Activated naive CD4-positive, alpha-beta T cell treated with anti-CD3 and anti-CD28 coated beads for 36 hours (primary cell): ENCODE measurements around the gene CFDP1. TPM values are rescaled to one million over a fixed set of nuclear protein-coding genes. Genes with fewer than 3 reads are reported as not detected.

Experiments used
- CTCF ChIA-PET: fragments of 350-600 bp; sonication (Branson Sonifier 250); formaldehyde crosslinking; loops from one replicate; lab custom pipeline; 2021; ENCODE audit warnings: antibody characterized with exemption; lab: Charles Lee
- DNase-seq: peaks from one replicate; pipeline ENCODE4 v3.0.0-alpha.2; 2020
- H3K27ac Mint-ChIP-seq: one replicate; pipeline ENCODE4 v1.8.0; 2021; ENCODE audit warnings: mild to moderate bottlenecking, mixed read lengths
- H3K27me3 Mint-ChIP-seq: one replicate; pipeline ENCODE4 v1.8.0; 2021; ENCODE audit warnings: low read depth, mixed read lengths
- H3K36me3 Mint-ChIP-seq: one replicate; pipeline ENCODE4 v1.8.0; 2021; ENCODE audit warnings: low read depth, mixed read lengths
- H3K4me1 Mint-ChIP-seq: one replicate; pipeline ENCODE4 v1.8.0; 2021; ENCODE audit warnings: low read depth, mixed read lengths
- H3K4me3 Mint-ChIP-seq: one replicate; pipeline ENCODE4 v1.8.0; 2021; ENCODE audit warnings: mild to moderate bottlenecking, moderate library complexity, mixed read lengths
- H3K9me3 Mint-ChIP-seq: one replicate; pipeline ENCODE4 v1.8.0; 2021; ENCODE audit warnings: mixed read lengths
- intact Hi-C: fragments of 100-400 bp; cut with micrococcal nuclease; formaldehyde crosslinking; loops from one replicate; pipeline ENCODE4 v1.15.1; 2023
- total RNA-seq, 2 experiments: library from RNA; stranded (reverse); gene quantifications; one replicate each; pipeline ENCODE4 v1.2.3, GENCODE V29; 2021

CFDP1 gene
- total RNA-seq, 2 experiments from 2014 or later, result 37.2 to 44.1 TPM

DNA sequence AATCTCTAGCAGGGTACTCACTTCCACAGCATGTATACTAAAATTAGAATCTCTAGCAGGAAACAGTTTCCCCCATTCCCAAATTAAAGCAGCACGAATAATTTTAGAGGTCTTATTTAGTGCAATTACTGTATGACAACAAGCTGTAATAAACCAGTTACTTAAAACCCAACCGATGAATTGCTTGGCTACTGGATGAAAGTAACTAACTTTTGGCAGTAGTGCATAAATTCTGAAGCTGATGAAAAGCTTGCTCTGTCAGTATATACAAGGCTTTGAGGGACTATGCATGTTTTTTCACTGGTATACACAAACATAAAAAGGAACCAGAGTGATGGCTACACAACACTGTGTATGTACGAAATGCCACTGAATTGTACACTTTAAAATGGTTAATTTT lies 89.4 kb downstream of the CFDP1 start:
- DNase-seq, result no peak
- Mint-ChIP-seq H3K4me3 (no peak overlapping the region), H3K27ac (no peak overlapping the region), H3K4me1 (no peaks in the 10 kb centered on the region), H3K9me3 (no peaks in the 10 kb centered on the region), H3K27me3 (no peaks in the 10 kb centered on the region), H3K36me3 (peaks cover 23% of the 10 kb centered on the region)
- CTCF ChIA-PET, result no interaction called here
- intact Hi-C loops, result no loop called here

- Mint-ChIP-seq H3K27me3 (no peaks in the 10 kb centered on the region), H3K27ac (no peak overlapping the region), H3K36me3 (peaks cover 20% of the 10 kb centered on the region), H3K4me3 (no peak overlapping the region), H3K4me1 (no peaks in the 10 kb centered on the region), H3K9me3 (no peaks in the 10 kb centered on the region)
- no peak for DNase-seq
- CTCF ChIA-PET, result interaction anchor here (0.5 to 0.6 kb wide), 2 partner anchors 20 to 1584 kb away, joined by 3 read pairs; no protein-coding TSS in a partner anchor
- intact Hi-C loops, result no loop called here
These were observed 90.0 kb downstream of the CFDP1 start for GRCh38 chr16:75343286-75343685.

DNA sequence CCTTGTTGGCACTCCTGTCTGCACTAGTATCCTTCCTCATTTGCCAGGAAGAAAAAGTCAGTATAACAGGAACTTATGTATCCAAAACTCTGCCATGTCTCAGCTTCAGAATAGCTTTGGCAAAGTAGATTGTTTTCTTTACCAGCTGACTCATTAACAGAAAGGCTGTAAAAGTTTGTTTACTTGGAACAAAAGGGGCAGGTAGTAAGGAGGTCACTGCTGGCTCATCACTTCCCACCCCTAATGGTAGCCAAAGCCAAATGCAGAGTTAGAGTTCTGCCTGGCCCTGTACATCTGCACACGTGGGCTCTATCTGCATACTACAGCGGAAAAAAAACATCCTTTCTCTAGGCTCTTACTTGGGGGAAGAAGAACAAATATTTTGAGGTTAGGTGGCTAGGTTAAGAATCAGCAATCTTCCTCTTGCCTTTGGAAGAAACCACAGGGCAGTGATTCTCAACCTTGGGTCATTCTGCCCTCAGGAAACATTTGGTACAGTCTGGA lies 90.9 kb downstream of the CFDP1 start:
- H3K27me3 Mint-ChIP-seq, result no peaks in the 10 kb centered on the region
- no peak overlapping the region for H3K27ac Mint-ChIP-seq
- CTCF ChIA-PET, result interaction anchor here (0.6 to 1.2 kb wide), 2 partner anchors 20 to 130 kb away, joined by 3 read pairs; no protein-coding TSS in a partner anchor
- DNase-seq, result no peak
- intact Hi-C loops, result no loop called here
- no peaks in the 10 kb centered on the region for H3K4me1 Mint-ChIP-seq
- peaks cover 19% of the 10 kb centered on the region for H3K36me3 Mint-ChIP-seq
- H3K9me3 Mint-ChIP-seq, result no peaks in the 10 kb centered on the region
- H3K4me3 Mint-ChIP-seq, result no peak overlapping the region

GRCh38 chr16:75341564-75342307 lies 91.6 kb downstream of the CFDP1 start:
- H3K4me3 Mint-ChIP-seq, result no peak overlapping the region
- H3K4me1 Mint-ChIP-seq, result no peaks in the 10 kb centered on the region
- peaks cover 23% of the 10 kb centered on the region for H3K36me3 Mint-ChIP-seq
- no peak overlapping the region for H3K27ac Mint-ChIP-seq
- H3K27me3 Mint-ChIP-seq, result no peaks in the 10 kb centered on the region
- no peak for DNase-seq
- CTCF ChIA-PET, result interaction anchor here (1.2 kb wide), 1 partner anchor 131 kb away, joined by 3 read pairs; no protein-coding TSS in a partner anchor
- intact Hi-C loops, result no loop called here
- H3K9me3 Mint-ChIP-seq, result no peaks in the 10 kb centered on the region

GRCh38 chr16:75340741-75341491 lies 92.4 kb downstream of the CFDP1 start:
- DNase-seq, result no peak
- intact Hi-C loops, result no loop called here
- Mint-ChIP-seq H3K9me3 (no peaks in the 10 kb centered on the region), H3K4me3 (no peak overlapping the region), H3K27me3 (no peaks in the 10 kb centered on the region), H3K27ac (no peak overlapping the region), H3K36me3 (peaks cover 18% of the 10 kb centered on the region), H3K4me1 (no peaks in the 10 kb centered on the region)
- CTCF ChIA-PET, result no interaction called here

DNA sequence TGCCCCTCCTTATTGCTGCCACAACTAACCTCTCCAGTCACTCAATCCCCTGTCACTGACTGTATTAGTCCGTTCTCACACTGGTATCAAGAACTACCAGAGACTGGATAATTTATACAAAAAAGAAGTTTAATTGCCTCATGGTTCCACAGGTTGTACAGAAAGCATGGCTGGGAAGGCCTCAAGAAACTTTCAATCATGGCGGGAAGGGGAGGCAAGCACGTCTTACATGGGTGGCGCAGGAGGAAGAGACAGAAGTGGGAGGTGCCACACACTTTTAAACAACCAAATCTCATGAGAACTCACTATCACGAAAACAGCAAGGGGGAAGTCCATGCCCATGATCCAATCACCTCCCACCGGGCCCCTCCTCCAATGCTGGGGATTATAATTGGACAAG lies 95.9 kb downstream of the CFDP1 start:
- intact Hi-C loops, result no loop called here
- CTCF ChIA-PET, result no interaction called here
- peaks cover 11% of the 10 kb centered on the region for H3K36me3 Mint-ChIP-seq
- no peaks in the 10 kb centered on the region for H3K9me3 Mint-ChIP-seq
- peaks cover 18% of the 10 kb centered on the region for H3K4me1 Mint-ChIP-seq
- no peak for DNase-seq
- no peak overlapping the region for H3K4me3 Mint-ChIP-seq
- no peak overlapping the region for H3K27ac Mint-ChIP-seq
- H3K27me3 Mint-ChIP-seq, result no peaks in the 10 kb centered on the region

DNA sequence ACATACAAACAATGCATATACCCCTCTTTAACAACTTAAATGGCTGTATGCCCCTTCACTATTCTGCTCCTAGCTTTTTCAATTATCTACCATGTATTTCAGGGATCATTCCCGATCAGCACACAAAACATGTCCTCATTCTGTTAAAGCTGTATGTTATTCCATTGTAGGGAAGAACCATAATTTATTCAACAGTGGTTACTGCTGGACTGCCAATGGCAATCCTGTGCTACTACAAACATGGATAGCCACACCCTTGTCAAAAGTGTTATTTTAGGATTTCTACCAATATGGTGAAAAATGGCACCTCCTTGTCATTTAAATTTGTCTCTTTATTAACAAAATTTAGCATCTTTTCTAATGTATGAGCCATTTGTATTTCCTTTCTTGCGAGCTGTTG lies 96.8 kb downstream of the CFDP1 start:
- Mint-ChIP-seq H3K9me3 (no peaks in the 10 kb centered on the region), H3K4me3 (no peak overlapping the region), H3K4me1 (peaks cover 18% of the 10 kb centered on the region), H3K27me3 (no peaks in the 10 kb centered on the region), H3K27ac (no peak overlapping the region), H3K36me3 (peaks cover 11% of the 10 kb centered on the region)
- CTCF ChIA-PET, result no interaction called here
- DNase-seq, result no peak
- intact Hi-C loops, result no loop called here

DNA sequence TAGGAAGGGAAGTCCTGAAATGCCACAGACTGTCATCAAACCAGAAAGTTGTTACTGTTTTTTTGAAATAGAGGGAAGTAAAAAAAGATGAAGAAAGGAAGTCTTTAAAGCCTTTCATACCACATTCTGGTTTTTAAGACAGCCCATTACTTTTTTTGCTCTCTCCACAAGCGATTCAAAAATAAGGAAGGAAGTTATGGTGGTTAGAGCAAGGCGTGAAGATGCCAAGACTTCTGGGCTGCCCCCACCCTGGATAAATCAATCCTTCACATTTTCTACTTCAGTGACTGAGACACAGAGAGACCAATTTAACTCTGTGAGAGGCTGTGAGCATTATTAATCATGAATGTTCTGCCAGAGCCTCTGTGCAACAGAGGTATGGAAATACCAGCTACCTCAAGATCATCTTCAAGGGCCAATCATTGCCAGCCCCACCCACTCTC lies 99.6 kb downstream of the CFDP1 start:
- no peaks in the 10 kb centered on the region for H3K9me3 Mint-ChIP-seq
- no peaks in the 10 kb centered on the region for H3K27me3 Mint-ChIP-seq
- H3K4me1 Mint-ChIP-seq, result peaks cover 18% of the 10 kb centered on the region
- no peak for DNase-seq
- intact Hi-C loops, result no loop called here
- H3K36me3 Mint-ChIP-seq, result peaks cover 9% of the 10 kb centered on the region
- CTCF ChIA-PET, result interaction anchor here (1.0 kb wide), 1 partner anchor 32 kb away, joined by 3 read pairs; no protein-coding TSS in a partner anchor
- H3K27ac Mint-ChIP-seq, result no peak overlapping the region
- H3K4me3 Mint-ChIP-seq, result no peak overlapping the region

- Mint-ChIP-seq H3K27me3 (no peaks in the 10 kb centered on the region), H3K9me3 (no peaks in the 10 kb centered on the region), H3K27ac (no peak overlapping the region), H3K4me3 (no peak overlapping the region), H3K4me1 (peaks cover 29% of the 10 kb centered on the region), H3K36me3 (peaks cover 3% of the 10 kb centered on the region)
- CTCF ChIA-PET, result interaction anchor here (1.2 kb wide), 1 partner anchor 62 kb away, joined by 3 read pairs; no protein-coding TSS in a partner anchor
- no peak for DNase-seq
- intact Hi-C loops, result loop anchor here (5.0 kb wide), 1 partner anchor 83 kb away; no protein-coding TSS in a partner anchor
These were observed 103.4 kb downstream of the CFDP1 start for GRCh38 chr16:75329943-75330342.

DNA sequence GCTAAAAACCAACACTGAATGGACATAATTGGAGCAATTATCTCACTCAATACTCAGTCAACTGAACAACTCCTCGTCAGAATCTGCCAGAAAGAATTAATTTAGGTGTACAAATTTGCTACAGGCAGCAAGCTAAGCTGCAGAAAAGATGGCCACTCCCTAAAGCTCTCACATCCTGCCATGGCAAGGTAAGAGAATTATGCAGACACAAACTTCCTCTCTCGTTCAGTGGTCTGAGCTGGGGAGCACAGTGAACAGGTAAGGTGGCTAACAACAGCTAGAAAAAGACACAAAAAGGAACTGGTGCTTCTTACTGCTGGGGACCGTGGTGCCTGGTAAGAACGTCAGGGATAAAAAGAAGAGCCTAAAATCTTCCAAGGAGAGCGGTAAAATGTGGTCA lies 107.0 kb downstream of the CFDP1 start:
- DNase-seq, result no peak
- Mint-ChIP-seq H3K4me1 (peaks cover 19% of the 10 kb centered on the region), H3K27me3 (no peaks in the 10 kb centered on the region), H3K36me3 (peaks cover 8% of the 10 kb centered on the region), H3K4me3 (no peak overlapping the region), H3K27ac (no peak overlapping the region), H3K9me3 (no peaks in the 10 kb centered on the region)
- CTCF ChIA-PET, result interaction anchor here (1.2 to 2.6 kb wide), 2 partner anchors 59 to 93 kb away, joined by 4 to 8 read pairs; no protein-coding TSS in a partner anchor
- intact Hi-C loops, result loop anchor here (5.0 kb wide), 1 partner anchor 79 kb away; no protein-coding TSS in a partner anchor

- CTCF ChIA-PET, result no interaction called here
- H3K36me3 Mint-ChIP-seq, result peaks cover 6% of the 10 kb centered on the region
- no peaks in the 10 kb centered on the region for H3K27me3 Mint-ChIP-seq
- no peak for DNase-seq
- H3K4me1 Mint-ChIP-seq, result peaks cover 43% of the 10 kb centered on the region
- no peak overlapping the region for H3K4me3 Mint-ChIP-seq
- intact Hi-C loops, result no loop called here
- no peaks in the 10 kb centered on the region for H3K9me3 Mint-ChIP-seq
- H3K27ac Mint-ChIP-seq, result no peak overlapping the region
These were observed 109.4 kb downstream of the CFDP1 start for GRCh38 chr16:75323933-75324332.

DNA sequence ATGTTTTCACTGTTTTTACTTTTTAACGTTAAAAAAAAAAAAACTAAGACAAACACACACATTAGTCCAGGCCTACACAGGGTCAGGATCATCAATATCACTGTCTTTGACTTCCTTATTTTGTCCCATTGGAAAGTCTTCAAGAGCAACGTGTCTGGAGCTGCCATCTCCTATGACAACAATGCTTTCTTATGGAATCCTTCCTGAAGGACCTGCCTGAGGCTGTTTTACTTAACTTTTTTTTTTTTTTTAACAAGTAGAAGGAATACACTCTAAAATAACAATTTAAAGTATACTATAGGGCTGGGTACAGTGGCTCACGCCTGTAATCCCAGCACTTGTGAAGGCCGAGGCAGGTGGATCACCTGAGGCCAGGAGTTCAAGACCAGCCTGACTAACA lies 110.1 kb downstream of the CFDP1 start:
- no peaks in the 10 kb centered on the region for H3K9me3 Mint-ChIP-seq
- peaks cover 43% of the 10 kb centered on the region for H3K4me1 Mint-ChIP-seq
- peaks cover 6% of the 10 kb centered on the region for H3K36me3 Mint-ChIP-seq
- intact Hi-C loops, result no loop called here
- DNase-seq, result no peak
- H3K4me3 Mint-ChIP-seq, result no peak overlapping the region
- CTCF ChIA-PET, result interaction anchor here (0.6 kb wide), 1 partner anchor 20 kb away, joined by 3 read pairs; no protein-coding TSS in a partner anchor
- no peaks in the 10 kb centered on the region for H3K27me3 Mint-ChIP-seq
- H3K27ac Mint-ChIP-seq, result no peak overlapping the region
